ENCODE measurements around the gene NUP153. TPM values are rescaled to one million over a fixed set of nuclear protein-coding genes. Genes with fewer than 3 reads are reported as not detected.
"Not testable (repeated sequence)": the region's sequence is repeated elsewhere in the genome, so short reads cannot be mapped to it uniquely, and the experiment has no call there.

The NUP153 gene
- total RNA-seq, 1 experiment from 2014 or later, result 53.0 TPM

DNA sequence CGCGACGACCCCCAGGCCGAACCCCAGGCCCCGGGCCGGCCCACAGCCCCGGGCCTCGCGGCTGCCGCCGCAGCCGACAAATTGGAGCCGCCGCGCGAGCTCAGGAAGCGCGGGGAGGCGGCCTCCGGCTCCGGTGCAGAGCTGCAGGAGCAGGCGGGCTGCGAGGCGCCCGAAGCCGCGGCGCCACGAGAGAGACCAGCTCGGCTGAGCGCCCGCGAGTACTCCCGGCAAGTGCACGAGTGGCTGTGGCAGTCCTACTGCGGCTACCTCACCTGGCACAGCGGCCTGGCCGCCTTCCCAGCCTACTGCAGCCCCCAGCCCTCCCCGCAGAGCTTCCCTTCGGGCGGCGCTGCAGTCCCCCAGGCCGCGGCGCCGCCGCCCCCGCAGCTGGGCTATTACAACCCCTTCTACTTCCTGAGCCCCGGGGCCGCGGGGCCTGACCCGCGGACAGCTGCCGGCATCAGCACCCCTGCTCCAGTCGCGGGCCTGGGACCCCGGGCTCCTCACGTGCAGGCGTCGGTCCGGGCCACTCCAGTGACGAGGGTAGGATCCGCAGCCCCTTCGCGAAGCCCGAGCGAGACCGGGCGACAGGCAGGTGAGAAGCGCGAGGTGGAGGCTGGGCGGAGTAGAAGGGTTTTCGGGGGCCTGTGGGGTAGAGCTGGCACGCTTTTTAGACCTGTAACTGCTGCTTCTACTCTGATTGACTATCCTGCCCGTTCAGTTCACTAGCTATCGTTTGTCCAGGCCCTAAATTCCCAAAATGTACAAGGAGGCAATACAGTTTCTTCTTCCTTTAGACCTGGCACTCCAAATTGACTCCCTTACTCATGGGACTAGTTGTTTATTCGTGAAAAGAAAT, 106.0 kb downstream of the NUP153 start:
- Histone ChIP-seq H3K79me2 (ENCODE audit: low read length) (peaks cover 21% of the 10 kb centered on the region), H3K36me3 (ENCODE audit: insufficient read depth, low read length) (no peaks in the 10 kb centered on the region), H3K9me2 (replicated peaks; ENCODE audit: insufficient read depth, low read length) (no peaks in the 10 kb centered on the region), H3K4me2 (ENCODE audit: low read depth, low read length, poor library complexity, severe bottlenecking) (peak overlapping the region; percentile 95), H4K20me1 (ENCODE audit: insufficient read depth, low read depth, low read length) (no peaks in the 10 kb centered on the region), H3K27me3 (ENCODE audit: low read length) (no peaks in the 10 kb centered on the region), H3K27ac (ENCODE audit: low read length) (peak overlapping the region; percentile 53), H3K9me3 (ENCODE audit: low read length) (no peaks in the 10 kb centered on the region), H3K9ac (ENCODE audit: low read length) (peak overlapping the region; percentile 92), H2AFZ (ENCODE audit: low read length) (peak overlapping the region; percentile 80), H3K4me1 (ENCODE audit: low read length) (peaks cover 27% of the 10 kb centered on the region), H3K4me3 (ENCODE audit: low read length) (peak overlapping the region; percentile 73)
- DNase-seq, result peak; percentile 78

DNA sequence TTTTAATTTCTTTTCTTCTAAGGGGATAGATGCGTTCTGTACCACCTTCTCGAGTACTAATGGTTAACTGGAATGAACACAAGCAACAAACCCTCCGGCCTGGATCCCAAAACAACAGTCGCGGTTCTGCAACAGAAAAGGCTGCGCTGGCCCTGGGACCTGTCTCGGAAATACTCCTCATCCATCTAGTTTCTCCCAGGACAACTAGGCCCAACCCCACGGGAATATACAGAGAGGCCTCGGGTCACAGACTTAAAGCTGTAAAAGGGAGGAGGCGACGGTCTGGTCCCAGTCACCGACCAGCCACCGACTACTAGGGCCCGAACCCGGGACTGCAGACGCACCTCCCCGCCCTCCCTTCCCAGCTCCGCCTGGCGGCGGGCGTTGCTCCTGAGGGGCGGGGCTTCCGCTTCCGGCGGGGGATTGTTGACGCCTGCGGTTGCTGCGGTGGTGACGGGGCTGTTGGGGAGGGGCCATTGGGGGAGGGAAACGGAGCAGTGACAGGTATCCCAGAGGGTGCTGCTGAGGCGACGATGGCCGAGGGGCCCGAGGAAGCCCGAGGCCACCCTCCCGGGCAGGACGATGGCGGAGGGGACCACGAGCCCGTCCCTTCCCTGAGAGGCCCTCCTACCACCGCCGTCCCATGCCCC, 106.7 kb downstream of the NUP153 start, which contains the start of gene FAM8A1:
TSS of gene FAM8A1 (plus strand) at position 426 of the 650 bp plus-strand sequence. CDS start at position 534, 108 bp downstream.
- H3K9me2 ChIP-seq (replicated peaks; ENCODE audit: insufficient read depth, low read length), result no peaks in the 10 kb centered on the region
- peak within 1 kb of the TSS; percentile 90 for H2AFZ ChIP-seq (ENCODE audit: low read length)
- DNase-seq, result peak; percentile 98

DNA sequence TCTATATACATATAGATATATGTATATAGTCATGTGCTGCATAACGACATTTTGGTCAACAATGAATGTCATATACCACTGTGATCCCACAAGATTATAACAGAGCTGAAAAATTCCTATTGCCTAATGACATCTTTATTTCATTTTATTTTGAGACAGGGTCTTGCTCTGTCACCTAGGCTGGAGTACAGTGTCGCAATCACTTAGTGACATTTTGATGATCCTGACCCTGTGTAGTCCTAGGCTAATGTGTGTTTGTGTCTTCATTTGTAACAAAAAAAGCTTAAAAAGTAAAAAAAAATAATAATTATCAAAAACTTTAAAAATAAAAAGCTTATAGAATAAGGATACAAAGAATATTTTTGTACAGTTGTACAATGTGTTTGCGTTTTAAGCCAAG, 110.6 kb downstream of the NUP153 start:
- H3K27ac ChIP-seq (ENCODE audit: low read length), result no peak overlapping the region
- H3K9me3 ChIP-seq (ENCODE audit: low read length), result no peaks in the 10 kb centered on the region
- H3K79me2 ChIP-seq (ENCODE audit: low read length), result peaks cover 5% of the 10 kb centered on the region; the same call in 1 of the 2 replicates
- no peaks in the 10 kb centered on the region for H4K20me1 ChIP-seq (ENCODE audit: insufficient read depth, low read depth, low read length)
- H3K4me1 ChIP-seq (ENCODE audit: low read length), result peaks cover 4% of the 10 kb centered on the region; the same call in 1 of the 2 replicates
- no peak overlapping the region for H3K9ac ChIP-seq (ENCODE audit: low read length)
- H3K27me3 ChIP-seq (ENCODE audit: low read length), result no peaks in the 10 kb centered on the region
- H3K4me3 ChIP-seq (ENCODE audit: low read length), result no peak overlapping the region
- no peak for DNase-seq
- no peak overlapping the region for H3K4me2 ChIP-seq (ENCODE audit: low read depth, low read length, poor library complexity, severe bottlenecking)
- H2AFZ ChIP-seq (ENCODE audit: low read length), result no peak overlapping the region
- no peaks in the 10 kb centered on the region for H3K9me2 ChIP-seq (replicated peaks; ENCODE audit: insufficient read depth, low read length)
- no peaks in the 10 kb centered on the region for H3K36me3 ChIP-seq (ENCODE audit: insufficient read depth, low read length)

More for the DNA sequence above, 106.7 kb downstream of the NUP153 start, which contains the start of gene FAM8A1:
- no peaks in the 10 kb centered on the region for H3K9me3 ChIP-seq (ENCODE audit: low read length)
- peak within 1 kb of the TSS; percentile 53 for H3K27ac ChIP-seq (ENCODE audit: low read length)
- no peaks in the 10 kb centered on the region for H3K36me3 ChIP-seq (ENCODE audit: insufficient read depth, low read length)
- peak within 1 kb of the TSS; percentile 92 for H3K9ac ChIP-seq (ENCODE audit: low read length)
- peak within 1 kb of the TSS; percentile 73 for H3K4me3 ChIP-seq (ENCODE audit: low read length)
- no peaks in the 10 kb centered on the region for H3K27me3 ChIP-seq (ENCODE audit: low read length)
- no peaks in the 10 kb centered on the region for H4K20me1 ChIP-seq (ENCODE audit: insufficient read depth, low read depth, low read length)
- peaks cover 27% of the 10 kb centered on the region for H3K4me1 ChIP-seq (ENCODE audit: low read length)
- peaks cover 21% of the 10 kb centered on the region for H3K79me2 ChIP-seq (ENCODE audit: low read length)
- peak within 1 kb of the TSS; percentile 95 for H3K4me2 ChIP-seq (ENCODE audit: low read depth, low read length, poor library complexity, severe bottlenecking)

DNA sequence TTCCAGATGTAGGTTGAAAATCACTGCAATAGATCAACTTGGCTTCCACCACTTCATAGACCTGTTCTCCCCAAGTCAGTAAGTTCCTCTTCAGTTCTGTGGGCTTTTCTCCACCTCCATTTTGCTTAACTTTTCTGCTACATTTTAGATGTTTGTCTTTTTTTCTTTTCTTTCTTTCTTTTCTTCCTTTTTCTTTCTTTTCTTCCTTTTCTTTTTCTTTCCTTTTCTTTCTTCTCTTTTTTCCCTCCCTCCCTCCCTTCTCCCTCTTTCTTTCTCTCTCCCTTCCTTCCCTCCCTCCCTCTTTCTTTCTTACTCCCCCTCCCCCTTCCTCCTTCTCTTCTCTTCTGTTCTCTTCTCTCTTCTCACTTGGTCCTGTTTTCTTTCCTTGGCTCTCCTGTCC, 113.5 kb downstream of the NUP153 start:
- no peaks in the 10 kb centered on the region for H3K36me3 ChIP-seq (ENCODE audit: insufficient read depth, low read length)
- H3K4me1 ChIP-seq (ENCODE audit: low read length), result no peaks in the 10 kb centered on the region
- H3K4me3 ChIP-seq (ENCODE audit: low read length), result no peak overlapping the region
- no peak overlapping the region for H3K4me2 ChIP-seq (ENCODE audit: low read depth, low read length, poor library complexity, severe bottlenecking)
- H4K20me1 ChIP-seq (ENCODE audit: insufficient read depth, low read depth, low read length), result no peaks in the 10 kb centered on the region
- no peak for DNase-seq
- no peak overlapping the region for H3K27ac ChIP-seq (ENCODE audit: low read length)
- H3K9ac ChIP-seq (ENCODE audit: low read length), result no peak overlapping the region
- H3K9me2 ChIP-seq (replicated peaks; ENCODE audit: insufficient read depth, low read length), result no peaks in the 10 kb centered on the region
- no peak overlapping the region for H2AFZ ChIP-seq (ENCODE audit: low read length)
- H3K27me3 ChIP-seq (ENCODE audit: low read length), result no peaks in the 10 kb centered on the region
- H3K79me2 ChIP-seq (ENCODE audit: low read length), result no peaks in the 10 kb centered on the region
- no peaks in the 10 kb centered on the region for H3K9me3 ChIP-seq (ENCODE audit: low read length)

DNA sequence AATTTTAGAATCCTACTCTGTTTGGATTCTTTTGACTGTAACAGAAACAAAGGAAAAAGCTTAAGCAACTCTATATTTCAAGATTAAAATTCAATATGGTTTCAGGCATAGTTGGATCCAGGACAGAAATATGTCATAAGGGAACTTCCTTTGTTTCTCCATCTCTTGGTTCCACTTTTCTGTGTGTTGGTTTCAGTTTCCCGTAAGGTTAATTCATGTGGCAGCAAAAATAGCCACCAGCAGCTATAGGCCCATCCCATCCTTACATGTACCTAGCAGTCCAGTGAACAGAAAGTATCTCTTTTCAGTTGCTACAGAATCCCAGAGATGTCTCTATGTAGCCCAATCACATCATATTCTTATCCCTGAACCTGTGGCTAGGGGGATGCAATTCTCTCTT, 115.4 kb downstream of the NUP153 start:
- Histone ChIP-seq H3K4me2 (ENCODE audit: low read depth, low read length, poor library complexity, severe bottlenecking) (no peak overlapping the region), H3K79me2 (ENCODE audit: low read length) (no peaks in the 10 kb centered on the region), H3K4me1 (ENCODE audit: low read length) (no peaks in the 10 kb centered on the region), H3K36me3 (ENCODE audit: insufficient read depth, low read length) (no peaks in the 10 kb centered on the region), H3K4me3 (ENCODE audit: low read length) (no peak overlapping the region), H3K9ac (ENCODE audit: low read length) (no peak overlapping the region), H3K9me2 (replicated peaks; ENCODE audit: insufficient read depth, low read length) (no peaks in the 10 kb centered on the region), H3K9me3 (ENCODE audit: low read length) (no peaks in the 10 kb centered on the region), H3K27ac (ENCODE audit: low read length) (no peak overlapping the region), H3K27me3 (ENCODE audit: low read length) (no peaks in the 10 kb centered on the region), H2AFZ (ENCODE audit: low read length) (no peak overlapping the region), H4K20me1 (ENCODE audit: insufficient read depth, low read depth, low read length) (no peaks in the 10 kb centered on the region)
- DNase-seq, result no peak

DNA sequence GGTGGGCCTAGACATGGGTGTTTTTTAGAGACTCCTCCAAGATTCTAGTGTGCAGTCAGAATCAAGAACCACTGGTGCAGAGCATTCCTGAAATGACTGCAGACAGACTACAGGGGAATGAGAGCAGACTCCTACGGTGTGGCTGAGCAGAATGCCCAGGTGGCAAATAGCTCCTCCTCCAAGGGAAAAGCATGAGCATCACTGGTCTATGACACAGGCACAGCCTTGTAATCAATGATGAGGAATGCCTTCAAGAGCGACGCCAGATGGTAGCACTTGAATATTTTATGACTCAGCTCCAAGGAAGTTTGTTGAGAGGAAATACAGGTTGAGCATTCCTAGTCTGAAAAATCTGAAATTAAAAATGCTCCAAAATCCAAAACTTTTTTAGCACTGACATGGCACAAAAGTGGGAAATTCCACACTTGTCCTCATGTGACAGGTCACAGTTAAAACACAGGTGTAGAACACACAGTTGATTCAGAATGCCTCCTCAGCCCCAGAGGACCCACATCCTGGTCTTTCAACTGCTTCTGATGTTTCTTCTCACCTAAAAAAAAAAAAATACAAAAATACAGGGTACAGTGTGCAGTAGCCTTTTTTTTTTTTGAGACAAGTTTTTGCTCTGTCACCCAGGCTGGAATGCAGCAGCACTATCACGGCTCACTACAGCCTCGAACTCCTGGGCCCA, 117.2 kb downstream of the NUP153 start:
- Histone ChIP-seq H4K20me1 (ENCODE audit: insufficient read depth, low read depth, low read length) (no peaks in the 10 kb centered on the region), H3K79me2 (ENCODE audit: low read length) (no peaks in the 10 kb centered on the region), H3K27me3 (ENCODE audit: low read length) (no peaks in the 10 kb centered on the region), H2AFZ (ENCODE audit: low read length) (no peak overlapping the region), H3K4me1 (ENCODE audit: low read length) (no peaks in the 10 kb centered on the region), H3K4me2 (ENCODE audit: low read depth, low read length, poor library complexity, severe bottlenecking) (no peak overlapping the region), H3K9ac (ENCODE audit: low read length) (no peak overlapping the region), H3K9me3 (ENCODE audit: low read length) (no peaks in the 10 kb centered on the region), H3K9me2 (replicated peaks; ENCODE audit: insufficient read depth, low read length) (no peaks in the 10 kb centered on the region), H3K36me3 (ENCODE audit: insufficient read depth, low read length) (no peaks in the 10 kb centered on the region), H3K4me3 (ENCODE audit: low read length) (no peak overlapping the region), H3K27ac (ENCODE audit: low read length) (no peak overlapping the region)
- no peak for DNase-seq

DNA sequence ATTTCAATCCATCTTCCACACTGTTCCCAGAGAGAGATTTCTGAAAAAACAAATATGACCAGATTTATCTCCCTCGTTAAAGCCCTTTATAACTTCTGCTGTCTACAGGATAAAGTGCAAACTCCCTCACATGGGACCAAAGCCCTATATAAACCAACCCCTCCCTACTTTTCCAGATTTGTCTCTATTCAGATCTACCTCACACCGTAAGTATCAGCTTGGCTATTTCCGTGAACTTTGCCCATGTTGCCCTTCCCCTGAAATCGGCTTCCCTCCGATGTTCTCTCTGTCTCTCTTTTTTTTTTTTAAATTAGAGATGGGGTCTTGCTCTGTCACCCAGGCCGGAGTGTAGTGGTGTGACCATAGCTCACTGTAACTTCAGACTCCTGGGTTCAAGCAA, 118.7 kb downstream of the NUP153 start:
- H3K9me3 ChIP-seq (ENCODE audit: low read length), result no peaks in the 10 kb centered on the region
- H3K27me3 ChIP-seq (ENCODE audit: low read length), result no peaks in the 10 kb centered on the region
- H4K20me1 ChIP-seq (ENCODE audit: insufficient read depth, low read depth, low read length), result no peaks in the 10 kb centered on the region
- no peak overlapping the region for H2AFZ ChIP-seq (ENCODE audit: low read length)
- no peaks in the 10 kb centered on the region for H3K4me1 ChIP-seq (ENCODE audit: low read length)
- no peak overlapping the region for H3K4me3 ChIP-seq (ENCODE audit: low read length)
- H3K9ac ChIP-seq (ENCODE audit: low read length), result no peak overlapping the region
- no peaks in the 10 kb centered on the region for H3K36me3 ChIP-seq (ENCODE audit: insufficient read depth, low read length)
- H3K79me2 ChIP-seq (ENCODE audit: low read length), result no peaks in the 10 kb centered on the region
- no peak for DNase-seq
- no peak overlapping the region for H3K4me2 ChIP-seq (ENCODE audit: low read depth, low read length, poor library complexity, severe bottlenecking)
- H3K9me2 ChIP-seq (replicated peaks; ENCODE audit: insufficient read depth, low read length), result no peaks in the 10 kb centered on the region
- H3K27ac ChIP-seq (ENCODE audit: low read length), result no peak overlapping the region

DNA sequence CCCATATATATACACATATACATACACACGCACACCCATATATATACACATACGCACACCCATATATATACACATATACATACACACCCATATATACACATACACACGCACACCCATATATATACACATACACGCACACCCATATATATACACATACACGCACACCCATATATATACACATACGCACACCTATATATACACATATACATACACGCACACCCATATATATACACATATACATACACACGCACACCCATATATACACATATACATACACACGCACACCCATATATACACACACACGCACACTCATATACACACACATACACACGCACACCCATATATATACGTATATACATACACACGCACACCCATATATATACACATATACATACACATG, 120.1 kb downstream of the NUP153 start:
- not testable (repeated sequence) for H2AFZ ChIP-seq (ENCODE audit: low read length); H3K4me2 ChIP-seq (ENCODE audit: low read depth, low read length, poor library complexity, severe bottlenecking); H3K4me3 ChIP-seq (ENCODE audit: low read length); H3K79me2 ChIP-seq (ENCODE audit: low read length); H3K9me3 ChIP-seq (ENCODE audit: low read length); H3K9me2 ChIP-seq (replicated peaks; ENCODE audit: insufficient read depth, low read length); H4K20me1 ChIP-seq (ENCODE audit: insufficient read depth, low read depth, low read length); H3K27ac ChIP-seq (ENCODE audit: low read length); H3K36me3 ChIP-seq (ENCODE audit: insufficient read depth, low read length); H3K4me1 ChIP-seq (ENCODE audit: low read length); H3K9ac ChIP-seq (ENCODE audit: low read length); H3K27me3 ChIP-seq (ENCODE audit: low read length); DNase-seq

Measured in Karpas-422 (cell line).